ENCODE measurements around the gene ETF1.
"Not testable (repeated sequence)": the region's sequence is repeated elsewhere in the genome, so short reads cannot be mapped to it uniquely, and the experiment has no call there.

The ETF1 gene

DNA sequence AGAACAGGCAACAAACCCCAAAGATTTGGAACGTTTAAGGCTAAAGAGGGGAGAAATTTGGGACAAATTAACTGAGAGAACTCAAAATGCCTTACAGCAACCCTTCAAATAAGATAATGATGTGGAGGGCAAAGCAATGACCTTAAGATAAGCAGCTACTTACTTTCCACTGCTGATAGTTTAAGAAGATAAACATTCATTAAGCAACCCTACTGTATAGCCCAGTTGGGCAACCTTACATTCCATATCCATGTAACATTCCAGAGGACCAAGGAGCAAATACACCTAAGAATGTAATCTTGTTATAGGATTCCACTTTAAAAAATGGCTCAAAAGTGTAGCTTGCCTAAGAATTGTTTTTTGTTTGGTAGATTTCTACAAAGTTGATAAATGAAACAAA lies 14.8 kb downstream of the ETF1 start:
- no peak for DNase-seq

DNA sequence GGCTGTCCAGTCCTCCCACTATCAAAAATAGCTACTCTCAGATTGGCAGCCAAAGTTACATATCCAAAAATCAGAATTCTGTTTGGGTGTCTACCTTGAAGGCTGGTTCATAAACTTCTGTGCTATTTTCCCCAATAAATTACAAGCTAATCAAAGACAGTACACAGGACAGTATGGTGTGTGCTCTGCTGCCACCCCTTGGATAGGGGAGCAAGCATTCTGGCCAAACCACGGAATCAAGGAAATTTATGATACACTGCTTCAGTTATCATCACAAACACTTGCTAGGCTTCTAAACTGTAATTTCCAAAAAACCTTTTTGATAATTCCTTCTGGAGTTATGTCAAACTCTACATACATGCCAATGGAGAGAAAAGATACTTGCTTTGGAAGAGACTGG lies 15.9 kb downstream of the ETF1 start:
- DNase-seq: no peak

DNA sequence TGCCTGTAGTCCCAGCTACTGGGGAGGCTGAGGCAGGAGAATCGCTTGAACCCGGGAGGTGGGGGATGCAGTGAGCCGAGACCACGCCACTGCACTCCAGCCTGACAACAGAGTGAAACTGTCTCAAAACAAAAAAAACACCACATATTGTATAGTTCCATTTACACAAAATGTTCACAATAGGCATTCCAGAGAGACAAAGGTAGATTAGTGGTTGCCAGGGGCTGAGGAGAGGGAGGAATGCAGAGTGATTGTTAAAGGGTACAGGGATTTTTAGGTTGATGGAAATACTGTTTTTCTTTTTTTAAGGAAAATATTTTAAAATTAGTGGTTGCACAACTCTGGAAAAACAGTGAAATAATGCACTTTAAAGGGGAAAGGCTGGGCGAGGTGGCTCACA lies 19.6 kb downstream of the ETF1 start:
- DNase-seq: no peak

DNA sequence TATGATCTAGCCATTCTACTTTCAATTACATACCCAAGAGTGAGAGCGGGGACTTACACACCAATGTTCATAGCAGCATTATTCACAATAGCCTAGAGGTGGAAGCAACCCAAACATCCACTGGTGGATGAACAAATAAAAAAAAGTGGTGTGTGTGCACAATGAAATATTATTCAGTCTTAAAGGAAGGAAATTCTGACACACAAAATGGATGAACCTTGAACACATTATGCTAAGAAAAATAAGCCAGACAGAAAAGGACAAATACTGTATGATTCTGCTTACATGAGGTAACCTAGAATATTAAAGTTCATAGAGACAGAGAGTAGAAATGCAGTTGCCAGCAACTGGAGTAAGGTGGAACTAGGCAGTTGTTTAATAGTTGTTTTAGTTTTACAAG lies 22.1 kb downstream of the ETF1 start:
- DNase-seq: no peak

DNA sequence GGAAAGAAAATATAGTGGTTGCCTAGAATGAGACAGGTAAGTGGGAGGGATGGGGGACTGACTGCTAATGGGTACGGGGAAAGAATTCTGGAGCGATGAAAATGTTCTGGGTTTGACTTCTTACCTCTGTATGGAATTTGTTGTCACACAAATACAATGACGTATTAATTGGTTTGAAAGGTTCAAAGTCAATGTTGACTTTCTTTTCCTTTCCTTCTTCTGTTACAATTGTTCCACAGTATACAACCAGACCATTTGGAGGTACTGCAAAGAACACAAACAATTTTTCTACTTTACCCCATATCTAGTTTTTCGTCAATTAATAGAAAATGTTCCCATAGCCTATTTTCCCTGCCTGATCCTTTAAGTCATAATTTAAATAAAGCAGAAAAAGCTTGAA lies 25.6 kb downstream of the ETF1 start:
- no peak for DNase-seq

DNA sequence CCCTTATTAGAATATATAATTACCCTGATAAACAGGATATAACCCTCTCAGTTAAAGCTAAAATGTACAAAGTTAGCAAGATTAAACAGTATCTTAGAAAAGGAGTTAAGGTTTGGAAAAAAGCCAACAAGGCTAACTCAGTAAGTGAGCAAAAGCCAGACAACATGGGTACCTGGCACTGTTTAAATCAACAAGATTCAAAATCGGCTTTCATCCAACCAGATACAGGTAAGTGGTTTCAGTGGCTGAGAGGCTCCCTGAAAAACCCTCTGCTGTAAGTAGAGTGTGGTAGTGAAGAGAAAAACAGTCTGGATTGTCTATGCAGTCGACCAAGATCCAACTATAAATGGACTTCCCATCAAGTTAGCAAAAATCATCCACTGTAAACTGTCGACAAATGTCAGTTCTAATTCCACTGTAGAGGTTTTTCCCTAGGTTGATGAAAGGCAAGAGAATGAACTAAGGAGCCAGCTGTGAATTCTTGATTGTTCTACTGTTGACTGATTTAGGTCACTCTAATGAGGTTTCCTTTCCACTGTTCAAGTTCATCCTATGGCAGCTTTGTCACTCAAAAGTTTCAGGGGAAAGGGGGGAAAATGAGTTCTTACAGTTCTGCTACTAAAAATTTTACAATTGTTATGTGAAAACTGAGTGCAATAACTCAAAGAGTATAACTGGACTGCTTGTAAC lies 27.3 kb downstream of the ETF1 start:
- DNase-seq: no peak

DNA sequence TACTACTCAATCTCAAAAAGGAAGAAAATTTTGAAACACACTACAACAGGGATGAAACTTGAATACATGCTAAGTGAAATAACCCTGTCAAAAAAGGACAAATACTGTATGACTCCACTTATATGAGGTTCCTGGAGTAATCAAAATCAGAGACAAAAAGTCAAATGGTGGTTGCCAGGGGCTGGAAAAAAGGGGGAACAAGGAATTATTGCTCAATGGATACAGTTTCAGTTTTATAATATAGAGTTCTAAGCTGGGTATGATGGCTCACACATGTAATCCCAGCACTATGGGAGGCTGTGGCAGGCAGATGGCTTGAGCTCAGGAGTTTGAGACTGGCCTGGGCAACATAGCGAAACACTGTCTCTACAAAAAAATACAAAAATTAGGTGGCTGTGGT lies 29.0 kb downstream of the ETF1 start:
- no peak for DNase-seq

DNA sequence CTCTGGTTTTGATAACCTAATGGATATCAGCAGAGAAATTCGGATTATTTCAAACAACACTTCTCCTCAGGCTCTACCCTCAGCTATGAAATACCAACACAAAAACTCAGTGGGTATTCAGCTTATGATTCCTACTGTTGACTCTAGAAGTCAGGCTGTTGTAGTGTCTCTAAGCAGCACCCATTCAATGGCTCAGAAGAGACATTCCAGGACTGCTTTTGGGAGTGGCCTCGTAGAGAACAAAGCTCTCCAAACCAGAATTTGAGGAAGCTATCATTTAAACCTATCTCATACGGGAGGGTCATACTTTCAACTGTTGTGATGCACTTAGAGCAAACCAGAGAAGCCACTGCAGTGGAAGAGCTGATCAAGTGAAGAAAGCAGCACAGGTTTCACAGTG lies 34.1 kb downstream of the ETF1 start:
- DNase-seq: no peak

DNA sequence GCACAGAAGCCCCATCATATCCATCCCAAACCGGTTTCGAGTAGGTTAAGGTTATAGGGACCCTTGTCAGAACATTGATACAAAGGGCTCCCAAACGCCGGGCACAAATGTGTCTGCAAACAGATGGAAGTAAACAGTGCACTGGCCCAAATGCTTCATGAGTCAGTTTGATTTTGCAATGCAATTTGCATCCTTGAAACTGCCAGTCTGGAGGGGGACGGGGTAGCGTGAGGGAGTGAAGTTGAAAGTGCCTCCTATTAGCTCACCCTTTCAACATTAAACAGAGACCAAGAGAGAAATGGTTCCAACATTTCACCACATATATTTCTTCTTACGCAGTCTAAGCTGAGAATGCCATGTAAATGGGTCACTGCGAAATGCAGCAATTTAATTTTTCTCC lies 35.6 kb downstream of the ETF1 start:
- DNase-seq: not testable (repeated sequence)

DNA sequence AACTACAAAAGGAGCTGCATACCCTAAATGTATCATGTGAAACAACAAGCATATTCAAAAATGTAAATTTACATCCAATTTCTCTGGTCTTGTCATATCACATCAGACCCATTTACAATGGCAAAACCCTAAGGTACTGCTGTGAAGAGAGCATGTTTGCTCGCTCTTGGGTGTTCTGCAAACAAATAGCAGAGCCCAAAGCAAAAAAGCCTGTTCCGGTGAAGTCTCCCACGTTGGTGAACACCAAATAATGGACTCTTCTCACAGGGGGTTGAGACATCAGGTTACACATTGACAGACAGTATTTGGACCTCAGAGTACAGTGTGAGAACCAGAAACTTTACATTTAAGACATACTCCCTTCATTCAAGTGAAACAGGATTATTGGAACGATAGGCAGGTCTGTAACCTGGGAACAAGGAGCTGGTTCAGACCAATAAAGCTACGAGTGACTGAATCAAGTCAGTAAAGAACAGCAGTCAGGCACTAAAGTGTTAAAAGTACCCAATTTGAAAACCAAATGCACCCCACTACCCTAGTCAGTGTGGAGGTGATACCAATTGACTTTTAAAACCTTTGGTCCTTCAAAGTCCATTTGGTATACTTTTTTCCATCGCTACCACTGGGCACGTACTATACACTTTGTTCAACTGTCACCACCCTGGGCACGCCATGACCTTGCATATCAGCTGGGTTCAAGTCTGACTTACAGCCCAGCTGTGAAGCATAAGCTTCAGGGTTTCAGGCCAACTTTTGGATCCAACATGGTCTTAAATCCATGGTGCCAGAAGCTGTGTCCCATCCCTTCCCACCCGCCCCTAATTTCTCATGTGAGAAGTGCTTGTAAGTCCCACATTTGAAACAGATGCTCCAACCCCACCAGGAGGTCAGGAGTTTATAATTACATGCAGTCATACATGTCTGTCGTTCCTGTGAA lies 36.4 kb downstream of the ETF1 start:
- DNase-seq: no peak

DNA sequence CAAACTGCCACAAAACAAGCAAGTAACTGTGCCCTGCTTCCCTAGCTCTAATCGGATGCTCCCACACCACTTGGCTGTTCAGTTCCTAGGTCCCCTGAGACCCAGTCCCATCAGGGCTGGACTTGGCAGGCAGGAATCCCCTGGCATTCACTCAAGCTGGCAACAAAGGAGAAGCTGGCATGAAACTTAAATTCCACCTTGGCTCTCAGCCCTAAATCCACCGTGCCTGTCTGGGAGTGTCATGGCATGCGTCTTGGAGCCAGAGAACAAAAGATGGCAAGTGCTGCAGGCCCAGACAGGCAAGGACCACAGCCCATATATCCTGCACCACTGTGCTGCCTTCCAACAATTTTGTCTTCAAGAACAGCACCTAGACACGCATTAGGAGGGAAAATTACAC lies 38.2 kb downstream of the ETF1 start:
- DNase-seq: no peak

DNA sequence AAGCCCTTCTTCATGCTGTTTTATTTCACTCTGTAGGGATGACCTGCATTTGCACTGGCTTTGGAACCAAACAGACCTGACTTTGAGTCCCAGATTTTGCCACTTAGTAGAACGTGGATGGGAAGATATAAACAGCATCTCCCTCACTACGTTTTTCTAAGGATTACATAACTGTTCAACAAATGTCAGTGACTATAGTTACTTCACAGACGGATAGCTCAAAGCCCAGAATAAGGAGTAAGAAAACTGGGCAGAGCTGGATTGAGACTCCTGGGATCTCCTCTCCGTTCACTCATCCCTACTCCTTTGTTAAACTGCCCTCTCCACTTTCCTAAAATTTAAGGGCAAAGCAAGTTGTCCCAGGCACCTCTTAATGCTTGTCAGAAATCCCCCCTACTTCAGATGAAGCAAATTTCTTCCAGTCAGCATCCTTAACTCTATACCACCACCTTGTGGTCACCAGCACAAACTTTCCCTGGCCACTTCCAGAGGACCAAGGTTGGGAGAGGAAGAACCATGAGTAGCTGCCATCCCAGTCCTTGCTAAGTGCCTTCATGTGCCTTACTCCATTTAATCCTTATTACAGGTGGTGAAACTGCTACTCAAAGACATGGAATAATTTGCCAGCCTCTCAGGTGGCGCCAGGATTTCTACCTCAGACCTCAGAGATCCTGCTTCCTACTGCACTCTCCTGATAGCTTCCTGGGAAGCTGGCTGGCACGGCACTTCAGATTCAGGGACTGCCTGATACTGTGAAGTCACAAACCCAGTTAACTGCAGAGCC lies 39.4 kb downstream of the ETF1 start:
- DNase-seq: peak; percentile 55

DNA sequence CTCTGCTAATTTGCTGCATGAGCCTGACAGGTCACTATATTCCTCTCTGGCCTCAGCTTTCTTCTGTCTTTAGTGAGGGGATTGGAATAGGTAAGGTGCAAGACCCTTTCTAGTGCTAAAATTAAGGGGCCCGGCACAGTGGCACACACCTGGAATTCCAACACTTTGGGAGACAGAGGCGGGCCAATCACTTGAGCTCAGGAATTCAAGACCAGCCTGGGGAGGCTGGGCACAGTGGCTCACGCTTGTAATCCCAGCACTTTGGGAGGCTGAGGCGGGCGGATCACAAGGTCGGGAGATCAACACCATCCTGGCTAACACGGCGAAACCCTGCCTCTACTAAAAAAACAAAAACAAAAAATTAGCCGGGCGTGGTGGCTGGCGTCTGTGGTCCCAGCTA lies 40.5 kb downstream of the ETF1 start:
- no peak for DNase-seq

DNA sequence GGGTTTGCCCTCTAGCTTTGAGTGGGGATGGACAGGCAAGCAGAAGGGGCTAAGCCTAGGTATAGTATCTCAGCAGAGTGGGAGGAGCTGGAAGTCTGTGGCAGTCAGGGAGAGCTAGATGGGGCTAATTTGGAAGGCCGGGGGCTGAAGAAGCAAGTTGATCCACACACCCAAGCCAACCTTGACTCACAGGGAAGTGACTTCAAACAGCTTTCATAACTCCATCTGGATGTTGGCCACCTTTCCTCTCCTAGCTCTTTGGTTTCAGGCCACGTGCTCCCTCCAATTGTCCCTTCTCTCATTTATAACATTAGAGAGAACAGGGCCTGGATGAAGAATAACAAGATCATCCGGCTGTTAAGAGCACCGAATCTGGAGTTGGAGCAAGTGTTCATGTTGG lies 40.9 kb downstream of the ETF1 start:
- no peak for DNase-seq

DNA sequence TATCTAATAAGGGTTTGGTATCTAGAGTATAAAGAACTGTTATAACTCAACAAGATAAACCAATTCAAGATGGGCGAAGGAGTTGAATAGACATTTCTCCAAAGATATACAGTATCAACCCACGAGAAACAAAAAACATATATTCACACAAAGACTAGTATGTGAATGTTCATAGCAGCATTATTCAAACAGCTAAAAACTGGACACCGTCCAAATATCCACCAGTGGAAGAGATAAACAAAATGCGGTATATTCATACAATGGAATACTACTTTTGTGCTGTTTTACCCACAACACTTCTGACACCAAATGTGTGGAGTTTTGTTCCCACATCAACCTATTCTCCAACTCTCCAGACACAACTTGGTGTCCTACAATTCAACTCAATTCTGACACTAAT lies 44.7 kb downstream of the ETF1 start:
- no peak for DNase-seq

DNA sequence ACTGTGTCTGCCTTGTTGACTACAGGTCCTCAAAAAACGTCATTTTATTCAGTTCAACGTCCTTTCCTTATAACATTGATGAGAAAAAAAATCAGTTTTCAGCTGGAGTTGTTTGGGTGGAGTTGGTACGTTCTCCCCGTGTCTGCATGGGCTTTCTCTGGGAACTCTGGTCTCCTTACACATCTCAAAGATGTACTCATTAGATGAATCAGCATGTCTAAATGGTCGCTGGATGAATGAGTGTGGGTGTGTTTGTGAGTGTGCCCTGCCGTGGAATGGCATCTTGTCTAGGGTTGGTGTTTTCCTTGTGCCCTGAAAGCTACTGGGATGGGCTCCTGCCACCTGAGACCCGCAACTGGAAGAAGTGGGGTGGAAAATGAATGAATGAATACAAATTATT lies 47.7 kb downstream of the ETF1 start:
- DNase-seq: no peak

DNA sequence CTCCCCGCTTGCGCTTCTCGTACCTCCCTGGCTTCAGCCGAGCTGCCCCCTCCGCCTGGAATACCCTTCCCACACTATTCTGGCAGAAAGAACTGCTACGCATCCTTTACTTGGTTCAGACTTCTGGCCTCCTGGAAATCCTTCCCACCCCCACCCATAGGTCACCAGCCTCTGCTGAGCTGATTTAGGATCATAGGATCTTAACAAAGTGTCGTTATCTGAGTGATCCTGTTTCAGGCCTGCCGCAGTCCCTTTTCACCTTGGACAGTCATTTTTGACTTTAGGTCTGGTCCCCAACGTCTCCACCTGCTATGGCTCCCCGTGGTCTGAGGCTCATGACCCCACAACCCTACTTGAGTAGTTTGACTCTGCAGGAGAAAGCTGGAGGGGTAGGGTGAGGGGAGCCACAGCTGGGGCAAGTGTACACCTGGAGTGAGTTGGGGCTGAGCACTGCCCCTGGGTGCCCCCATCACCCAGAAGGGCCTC lies 50.4 kb downstream of the ETF1 start:
- DNase-seq: no peak

DNA sequence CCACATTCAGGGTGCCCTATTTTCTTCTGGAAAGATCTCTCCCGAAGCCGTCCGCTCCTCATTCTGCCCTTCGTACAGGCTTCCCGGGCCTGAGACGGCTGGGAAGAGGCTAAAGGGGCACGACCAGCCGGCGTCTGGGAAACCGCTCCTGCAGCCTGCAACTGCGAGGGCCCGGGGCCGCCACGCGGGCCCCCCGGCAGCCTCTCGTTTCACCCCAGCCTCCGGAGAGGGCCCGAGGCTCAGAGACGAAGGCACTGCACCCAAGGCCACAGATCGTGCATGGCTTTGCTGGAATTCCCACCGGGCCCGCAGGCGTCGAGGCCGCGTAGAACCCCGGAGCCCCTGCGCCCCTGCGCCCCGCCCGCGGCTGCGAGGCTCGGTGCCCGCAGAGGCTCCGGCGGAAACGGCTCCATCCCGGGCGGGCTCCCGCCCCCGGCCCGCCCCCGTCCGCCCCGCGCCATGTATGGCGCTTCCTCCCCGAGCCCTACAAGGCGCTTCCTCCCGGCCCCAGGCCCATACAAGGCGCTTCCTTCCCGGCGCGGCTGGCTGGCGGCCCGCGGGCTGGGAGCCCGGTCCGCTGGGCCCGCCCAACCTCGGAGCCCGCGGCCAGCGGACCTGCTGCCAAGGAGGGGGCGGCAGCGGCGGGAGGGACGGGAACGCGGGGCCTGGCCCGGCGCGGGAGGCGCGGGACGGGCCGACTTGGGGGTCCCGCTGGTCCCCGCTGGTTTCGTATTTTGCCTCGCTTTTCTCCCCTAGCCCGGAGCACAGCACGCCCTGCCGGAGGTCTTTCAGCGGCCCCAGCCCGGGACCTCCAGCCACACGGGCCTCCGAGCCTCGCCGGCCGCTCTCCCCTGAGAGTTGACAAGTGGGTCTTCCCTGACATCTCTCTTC lies 51.1 kb downstream of the ETF1 start:
- peak; percentile 81 for DNase-seq

DNA sequence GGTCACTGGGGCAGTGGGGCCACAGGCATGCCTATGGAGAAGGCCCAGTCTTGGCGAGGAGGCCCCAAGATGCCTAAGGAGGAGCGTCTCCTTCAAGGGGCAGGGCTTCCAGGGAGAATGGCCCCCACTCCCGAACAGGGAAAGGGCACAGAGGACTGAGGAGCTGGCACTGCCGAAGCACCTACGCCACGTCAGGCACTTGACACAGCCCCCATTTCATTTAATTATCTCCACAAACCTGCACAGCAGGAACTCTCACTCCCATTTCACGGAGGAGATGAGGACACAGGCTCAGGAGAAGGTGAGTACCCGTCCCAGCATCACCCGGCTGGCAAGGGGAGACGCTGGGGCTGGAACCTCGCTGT lies 51.8 kb downstream of the ETF1 start:
- DNase-seq: no peak

DNA sequence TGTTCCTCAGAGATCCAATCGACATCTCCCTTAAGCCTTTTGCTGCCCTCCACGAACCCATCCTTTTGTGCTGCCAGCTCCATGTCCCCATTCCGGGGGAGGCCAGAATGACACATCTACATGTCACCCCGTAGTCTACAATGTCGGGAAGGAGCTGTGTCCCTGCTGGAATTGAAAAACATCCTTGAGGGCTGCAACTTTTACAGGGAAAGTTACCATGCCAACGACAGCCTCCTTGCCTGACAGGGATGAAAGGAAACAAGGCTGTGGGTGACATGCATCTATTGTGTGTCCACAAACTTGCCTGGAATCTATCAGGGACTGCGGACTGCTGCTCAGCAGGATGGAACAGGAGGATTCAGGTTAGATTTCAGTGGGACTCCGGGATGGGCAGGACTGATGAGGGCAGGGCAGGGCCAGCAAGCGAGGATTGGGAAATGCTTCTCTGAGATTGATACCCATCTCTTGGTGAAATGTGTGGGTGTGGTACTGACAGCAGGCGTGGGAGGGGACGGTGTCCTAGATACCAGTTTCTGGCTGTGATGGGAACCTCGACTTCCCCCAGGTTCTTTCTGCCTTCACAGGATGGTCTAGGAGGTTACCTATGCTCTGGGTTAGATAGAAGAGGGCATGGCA lies 52.3 kb downstream of the ETF1 start:
- no peak for DNase-seq

DNA sequence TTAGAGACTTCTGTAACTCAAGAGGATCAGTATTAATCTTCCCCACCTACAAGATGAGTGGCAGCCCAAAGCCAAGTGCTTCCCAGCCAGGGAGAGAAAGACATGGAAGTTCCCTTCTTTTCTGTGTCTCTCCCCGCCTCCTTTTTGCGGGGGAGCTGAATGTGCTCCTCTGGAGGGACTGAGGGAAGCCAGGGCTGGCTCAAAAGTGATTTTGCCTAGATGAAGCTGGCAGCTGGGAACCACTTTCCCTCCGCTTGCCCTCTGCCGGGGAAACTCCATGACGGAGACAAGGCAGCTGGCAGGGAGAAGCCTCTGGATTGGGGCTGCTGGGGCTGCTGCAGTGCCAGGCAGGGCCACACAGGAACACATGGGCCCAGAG lies 53.4 kb downstream of the ETF1 start:
- no peak for DNase-seq

DNA sequence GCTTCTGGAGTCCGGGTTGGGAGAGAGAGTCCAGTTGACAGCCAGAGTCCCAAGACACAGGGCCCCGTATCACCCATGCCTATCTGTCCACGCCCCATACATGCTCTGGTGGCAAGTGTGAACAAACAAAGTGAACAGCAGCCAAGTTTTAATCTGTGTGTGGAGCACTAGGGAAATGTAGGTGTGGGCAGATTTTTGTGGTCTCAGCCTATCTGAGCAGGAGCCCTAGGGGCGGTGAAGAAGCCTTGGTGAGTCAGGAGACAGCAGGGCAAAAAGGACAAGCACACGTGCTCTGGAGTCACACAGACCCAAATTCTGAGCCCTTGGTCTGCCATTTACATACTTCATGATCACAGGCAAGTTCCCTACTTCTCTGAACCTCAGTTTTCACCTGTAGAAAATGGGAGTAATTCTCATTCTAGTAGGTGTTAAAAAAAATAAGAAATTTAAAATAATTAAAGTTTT lies 54.5 kb downstream of the ETF1 start:
- no peak for DNase-seq

All from GDM1 (cell line).